ENCODE results near the gene ZNF581.

ZNF581 gene, protein sequence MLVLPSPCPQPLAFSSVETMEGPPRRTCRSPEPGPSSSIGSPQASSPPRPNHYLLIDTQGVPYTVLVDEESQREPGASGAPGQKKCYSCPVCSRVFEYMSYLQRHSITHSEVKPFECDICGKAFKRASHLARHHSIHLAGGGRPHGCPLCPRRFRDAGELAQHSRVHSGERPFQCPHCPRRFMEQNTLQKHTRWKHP

DNA sequence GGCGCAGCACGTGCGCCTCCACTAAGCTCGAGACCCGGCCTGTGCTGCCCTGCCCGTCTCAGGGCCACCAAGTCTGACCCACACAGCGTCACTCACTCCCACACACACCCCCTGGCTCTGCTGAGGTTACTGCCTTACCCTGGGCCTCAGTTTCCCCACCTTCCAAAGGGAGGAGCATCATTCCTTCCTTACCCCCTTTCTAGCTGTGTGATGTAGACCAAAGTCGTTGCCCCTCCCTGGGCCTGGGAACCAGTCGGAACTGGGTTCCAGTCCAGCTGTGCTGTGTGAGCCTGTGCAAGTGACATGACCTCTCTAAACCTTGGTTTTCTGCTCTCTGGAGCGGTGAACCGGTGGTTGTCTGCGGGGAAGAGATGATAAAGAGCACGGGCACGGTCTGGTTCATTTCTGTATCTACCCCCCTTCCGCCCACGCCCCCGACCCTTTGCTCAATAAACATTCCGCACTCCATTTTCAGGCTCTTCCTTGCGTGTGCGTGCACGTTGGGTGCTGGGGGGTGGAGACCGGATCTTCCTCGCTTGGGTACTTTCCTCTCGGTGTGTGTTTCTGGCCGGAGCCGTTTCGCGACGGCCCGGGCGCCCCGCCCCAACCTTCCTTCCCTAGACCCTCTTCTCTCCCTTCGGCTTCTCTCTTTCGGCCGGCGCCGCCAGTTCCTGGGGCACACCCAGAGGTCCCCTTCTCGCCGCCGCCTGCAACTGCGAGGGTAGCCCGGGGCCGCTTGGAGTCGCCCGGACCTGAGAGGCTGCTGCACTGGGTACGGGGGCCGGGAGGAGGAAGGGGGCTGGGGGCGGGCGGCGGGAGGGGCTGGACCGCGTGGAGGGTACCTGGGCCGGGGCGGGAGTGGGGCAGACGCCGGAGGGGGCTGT is at the start of gene ZNF581:
TSS of gene ZNF581 (plus strand) at position 647 of the 884 bp plus-strand sequence. CDS start 923 bp downstream, outside the sequence.
- DNase-seq (ENCODE audit: low spot score in 2 of 2) = peak; percentile 75 to 84
- peak within 1 kb of the TSS; percentile 95 for H3K4me3 Mint-ChIP-seq

DNA sequence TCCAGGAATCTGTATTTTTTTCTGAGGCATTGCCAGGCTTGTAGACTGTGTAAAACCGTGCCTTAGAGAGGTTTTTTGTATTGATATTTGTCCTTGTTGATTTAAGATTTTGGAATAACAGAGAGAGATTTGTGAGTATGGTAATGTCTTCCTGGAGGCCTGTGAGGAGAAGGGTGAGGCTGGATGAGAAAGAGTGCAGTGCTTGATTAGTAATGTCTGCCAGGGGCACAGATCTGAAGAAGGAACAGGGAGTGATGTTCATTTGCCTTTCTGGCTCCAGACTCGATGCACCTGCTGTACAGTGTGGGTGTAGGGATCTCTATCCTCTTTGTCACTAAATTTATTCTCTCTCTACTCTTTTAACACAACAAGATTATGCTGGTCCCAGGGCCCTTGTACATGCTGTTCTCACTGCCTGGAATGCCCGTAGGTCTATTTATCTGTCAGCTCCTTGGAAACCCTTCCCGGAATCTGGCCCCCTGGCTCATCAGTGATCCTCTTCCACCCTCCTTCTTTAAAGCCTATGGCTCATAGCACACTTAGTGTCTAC is 48.4 kb upstream of the ZNF581 start:
- DNase-seq (ENCODE audit: low spot score in 2 of 2) (no peak), ATAC-seq (ENCODE audit: low read depth) (no peak)
- H3K4me3 Mint-ChIP-seq = no peak overlapping the region
- no peak overlapping the region for H3K27ac Mint-ChIP-seq
- H3K36me3 Mint-ChIP-seq = peaks cover 42% of the 10 kb centered on the region
- H3K9me3 Mint-ChIP-seq = peaks cover 8% of the 10 kb centered on the region
- H3K4me1 Mint-ChIP-seq = peaks cover 11% of the 10 kb centered on the region
- no peaks in the 10 kb centered on the region for H3K27me3 Mint-ChIP-seq

More for the DNA sequence above, at the start of gene ZNF581:
- Mint-ChIP-seq H3K36me3 (peaks cover 2% of the 10 kb centered on the region), H3K4me1 (peaks cover 36% of the 10 kb centered on the region), H3K9me3 (no peaks in the 10 kb centered on the region), H3K27me3 (no peaks in the 10 kb centered on the region), H3K27ac (peak within 1 kb of the TSS; percentile 93)
- ATAC-seq (ENCODE audit: low read depth) = peak; percentile 40

DNA sequence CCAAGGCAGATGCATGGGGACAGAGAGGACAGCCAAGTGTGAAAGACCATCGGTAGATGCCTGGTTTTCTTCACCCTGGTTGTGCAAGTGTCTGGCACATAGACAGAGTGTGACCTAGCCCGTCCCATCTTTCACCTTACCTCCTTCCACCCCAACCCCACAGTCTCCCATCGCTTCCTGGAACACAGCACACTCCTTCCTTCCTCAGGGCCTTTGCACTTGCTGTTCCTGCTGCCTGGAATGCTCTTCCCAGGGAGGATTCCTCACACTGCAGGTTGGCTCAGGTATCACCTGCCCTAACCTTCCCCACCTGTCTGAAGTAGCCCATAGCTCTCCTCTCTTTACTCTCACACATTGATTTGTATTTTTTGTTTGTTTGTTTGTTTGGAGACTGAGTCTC is 47.1 kb upstream of the ZNF581 start:
- Mint-ChIP-seq H3K27me3 (no peaks in the 10 kb centered on the region), H3K4me3 (no peak overlapping the region), H3K9me3 (peaks cover 8% of the 10 kb centered on the region), H3K36me3 (peaks cover 40% of the 10 kb centered on the region), H3K4me1 (peaks cover 14% of the 10 kb centered on the region), H3K27ac (no peak overlapping the region)
- DNase-seq (ENCODE audit: low spot score in 2 of 2) (no peak), ATAC-seq (ENCODE audit: low read depth) (no peak)

DNA sequence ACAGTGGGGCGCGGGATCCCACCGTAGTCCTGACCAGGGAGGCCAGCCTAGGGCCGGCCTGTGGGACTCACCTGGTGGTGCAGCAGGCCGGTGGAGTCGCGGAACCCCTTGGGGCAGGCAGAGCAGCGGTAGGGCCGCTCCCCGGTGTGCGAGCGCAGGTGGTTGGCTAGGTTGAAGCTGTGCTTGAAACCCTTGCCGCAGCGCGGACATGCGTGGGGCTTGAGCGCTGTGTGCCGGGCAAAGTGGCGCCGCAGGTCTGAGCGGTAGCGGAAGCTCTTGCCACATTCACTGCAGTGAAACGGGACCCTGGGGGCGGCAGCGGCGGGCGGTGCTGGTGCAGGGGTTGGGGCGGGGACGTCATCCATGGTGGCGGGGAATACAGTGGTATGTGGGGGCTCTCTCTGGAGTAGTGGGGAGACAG is 45.9 kb upstream of the ZNF581 start:
- peaks cover 37% of the 10 kb centered on the region for H3K36me3 Mint-ChIP-seq
- DNase-seq (ENCODE audit: low spot score in 2 of 2) (no peak), ATAC-seq (ENCODE audit: low read depth) (no peak)
- H3K4me3 Mint-ChIP-seq = no peak overlapping the region
- H3K27me3 Mint-ChIP-seq = no peaks in the 10 kb centered on the region
- peaks cover 17% of the 10 kb centered on the region for H3K4me1 Mint-ChIP-seq
- H3K27ac Mint-ChIP-seq = no peak overlapping the region
- H3K9me3 Mint-ChIP-seq = peaks cover 8% of the 10 kb centered on the region

DNA sequence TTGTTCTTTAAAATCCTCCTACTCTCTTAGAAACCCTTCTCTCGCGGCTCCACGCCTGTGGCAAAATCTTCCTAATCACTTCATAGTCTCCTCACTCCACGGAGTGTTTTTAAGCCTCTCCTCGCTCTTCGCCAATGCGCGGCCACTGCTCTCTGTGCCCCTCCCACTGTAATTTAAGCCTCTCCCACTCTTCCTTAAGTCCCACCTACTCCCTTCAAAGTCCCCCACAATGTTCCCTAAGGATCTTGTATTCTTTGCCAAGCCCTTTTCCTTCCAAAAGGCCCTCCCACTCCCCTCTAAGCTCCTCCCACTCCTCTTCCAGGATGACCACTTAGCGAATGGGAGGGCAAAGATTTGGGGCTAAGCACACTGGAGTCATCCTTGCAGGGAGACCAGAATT is 45.4 kb upstream of the ZNF581 start:
- Mint-ChIP-seq H3K4me3 (no peak overlapping the region), H3K9me3 (peaks cover 8% of the 10 kb centered on the region), H3K4me1 (peaks cover 17% of the 10 kb centered on the region)

DNA sequence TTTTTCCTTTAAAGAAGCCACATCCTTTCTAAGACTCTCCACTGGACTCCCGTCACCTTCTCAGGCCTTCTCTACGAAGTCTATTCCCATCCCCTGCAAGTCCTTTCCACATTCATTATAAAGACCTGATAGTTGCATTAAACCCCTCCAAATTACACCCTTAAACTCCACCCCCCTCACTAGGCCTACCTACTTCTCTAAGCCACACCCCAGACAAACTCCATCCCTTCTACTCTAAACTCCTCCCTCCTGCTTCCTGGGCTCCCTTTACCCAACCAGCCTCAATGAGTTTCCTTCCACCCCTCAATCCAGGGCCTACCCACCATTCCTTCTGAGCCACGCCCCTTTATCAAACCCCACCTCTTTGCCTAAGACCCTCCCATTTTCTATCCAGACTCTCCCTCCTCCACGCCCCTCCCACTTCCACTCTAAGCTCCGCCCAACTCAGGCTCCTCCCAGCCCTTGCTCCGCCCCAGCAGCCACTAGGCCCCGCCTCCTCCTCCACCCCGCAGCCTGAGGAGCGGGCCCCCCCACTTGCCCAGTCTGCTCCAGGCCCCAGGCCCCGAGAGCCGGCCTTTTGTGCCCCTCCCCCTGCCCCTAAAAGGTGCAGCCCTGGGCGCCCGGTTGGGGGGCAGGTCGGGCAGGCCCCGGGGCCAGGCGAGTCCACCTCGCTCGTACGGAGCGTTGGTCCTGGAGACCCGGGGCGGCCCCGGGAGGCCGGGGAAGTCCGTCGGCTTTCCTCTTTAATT is 44.6 kb upstream of the ZNF581 start:
- ATAC-seq (ENCODE audit: low read depth) = peak; percentile 67
- H3K4me3 Mint-ChIP-seq = peak overlapping the region; percentile 98
- peaks cover 8% of the 10 kb centered on the region for H3K9me3 Mint-ChIP-seq
- H3K4me1 Mint-ChIP-seq = peaks cover 17% of the 10 kb centered on the region
- peaks cover 34% of the 10 kb centered on the region for H3K36me3 Mint-ChIP-seq
- H3K27me3 Mint-ChIP-seq = no peaks in the 10 kb centered on the region
- peak; percentile 99 for DNase-seq (ENCODE audit: low spot score in 2 of 2)
- H3K27ac Mint-ChIP-seq = peak overlapping the region; percentile 97

More for the DNA sequence above, 45.4 kb upstream of the ZNF581 start:
- H3K27me3 Mint-ChIP-seq = no peaks in the 10 kb centered on the region
- H3K36me3 Mint-ChIP-seq = peaks cover 37% of the 10 kb centered on the region
- H3K27ac Mint-ChIP-seq = no peak overlapping the region
- ATAC-seq (ENCODE audit: low read depth) (no peak), DNase-seq (ENCODE audit: low spot score in 2 of 2) (no peak)

DNA sequence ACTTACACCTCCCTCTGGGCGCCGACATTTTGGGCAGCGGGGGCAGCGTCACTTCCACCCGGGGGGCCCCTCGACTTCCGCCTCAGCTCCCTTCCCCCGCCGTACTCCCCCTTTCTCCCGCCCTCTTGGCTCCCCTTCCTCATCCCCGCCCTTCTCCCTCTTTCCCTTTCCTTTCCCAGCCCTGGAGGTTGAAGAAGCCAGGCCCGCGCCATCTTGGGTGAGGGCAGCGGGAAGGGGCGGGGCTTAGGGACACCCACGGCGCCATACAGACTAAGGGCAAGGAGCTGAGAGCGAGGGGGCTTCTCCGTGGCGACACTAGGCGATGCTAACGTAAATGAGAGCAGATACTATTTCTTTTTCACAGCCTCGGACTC is 44.0 kb upstream of the ZNF581 start, which contains the start of gene FIZ1:
TSS of gene FIZ1 (minus strand) at position 50 of the 374 bp plus-strand sequence. CDS start 1,652 bp downstream, outside the sequence.
- no peaks in the 10 kb centered on the region for H3K27me3 Mint-ChIP-seq
- ATAC-seq (ENCODE audit: low read depth) = peak; percentile 67

DNA sequence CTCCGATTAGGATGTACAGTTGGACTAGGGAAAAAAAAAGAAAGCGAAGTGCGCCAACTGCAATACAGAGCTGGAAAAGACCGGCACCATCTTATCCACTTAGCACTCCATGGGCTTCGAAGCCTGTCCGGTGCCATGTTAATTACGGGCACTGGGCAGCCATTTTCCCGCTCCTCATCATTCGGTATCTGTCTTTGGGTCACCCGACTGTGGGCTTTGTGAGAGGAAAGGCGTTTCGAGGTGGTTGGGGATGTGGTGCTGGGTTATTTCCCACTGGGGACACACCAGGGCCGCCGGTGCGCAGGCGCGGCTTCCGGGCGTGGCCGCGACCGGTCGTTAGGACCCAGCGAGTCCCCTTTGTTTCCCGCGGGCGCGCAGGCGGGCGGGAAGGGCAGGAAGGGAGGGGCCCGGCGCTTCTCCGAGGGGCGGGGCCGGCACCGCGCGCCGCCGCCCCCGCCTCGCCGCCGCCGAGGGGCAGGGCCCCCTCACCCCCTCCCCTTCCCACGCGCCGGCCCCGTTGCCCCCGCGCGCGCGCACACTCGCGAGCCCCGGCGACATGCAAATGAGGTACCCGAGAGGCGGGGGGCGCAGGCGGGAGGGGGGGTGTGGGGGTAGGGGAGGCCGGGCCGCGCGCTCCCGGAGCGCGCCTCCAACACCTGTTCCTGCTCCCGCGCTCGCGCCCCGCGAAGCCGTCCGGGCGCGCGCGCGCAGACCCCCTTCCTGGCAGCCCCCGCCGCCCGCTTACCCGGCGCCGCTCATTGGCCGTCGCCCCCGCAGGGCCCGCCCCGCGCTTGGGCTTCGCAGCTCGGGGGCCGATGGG is 43.4 kb upstream of the ZNF581 start, which contains the start of gene ZNF524:
TSS of gene ZNF524 (plus strand) at position 447 of the 820 bp plus-strand sequence. CDS start 1,825 bp downstream, outside the sequence.
- Mint-ChIP-seq H3K4me3 (peak within 1 kb of the TSS; percentile 98), H3K36me3 (peaks cover 30% of the 10 kb centered on the region), H3K9me3 (peaks cover 8% of the 10 kb centered on the region), H3K27me3 (no peaks in the 10 kb centered on the region), H3K27ac (peak within 1 kb of the TSS; percentile 97), H3K4me1 (peaks cover 22% of the 10 kb centered on the region)
- DNase-seq (ENCODE audit: low spot score in 2 of 2) (peak; percentile 77 to 91), ATAC-seq (ENCODE audit: low read depth) (peak; percentile 61)

More for the DNA sequence above, 44.0 kb upstream of the ZNF581 start, which contains the start of gene FIZ1:
- DNase-seq (ENCODE audit: low spot score in 2 of 2) = peak in 1 of 2 donors; percentile 92
- Mint-ChIP-seq H3K9me3 (peaks cover 8% of the 10 kb centered on the region), H3K4me1 (peaks cover 18% of the 10 kb centered on the region), H3K4me3 (peak within 1 kb of the TSS; percentile 98), H3K27ac (peak within 1 kb of the TSS; percentile 97), H3K36me3 (peaks cover 34% of the 10 kb centered on the region)

DNA sequence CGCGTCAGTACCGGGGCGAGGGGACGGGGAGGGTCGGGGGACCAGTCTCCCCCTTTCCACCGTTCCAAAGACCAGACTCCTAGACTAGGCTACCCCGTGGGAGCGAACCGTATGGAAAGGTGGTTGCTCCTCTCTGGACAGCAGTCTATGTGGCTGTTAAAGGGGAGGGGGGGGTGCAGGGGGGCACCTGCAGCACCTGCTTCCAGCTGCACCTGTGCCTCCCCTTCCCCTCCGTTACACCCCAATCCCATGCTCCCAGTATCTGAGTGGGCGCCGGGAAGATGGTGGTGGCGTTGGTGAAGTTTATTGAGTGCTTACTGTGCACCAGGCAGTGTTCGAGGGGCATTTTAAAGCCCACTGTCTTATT is 42.8 kb upstream of the ZNF581 start:
- H3K27me3 Mint-ChIP-seq = no peaks in the 10 kb centered on the region
- H3K36me3 Mint-ChIP-seq = peaks cover 24% of the 10 kb centered on the region
- DNase-seq (ENCODE audit: low spot score in 2 of 2) = no peak
- ATAC-seq (ENCODE audit: low read depth) = no peak
- peaks cover 22% of the 10 kb centered on the region for H3K4me1 Mint-ChIP-seq
- H3K9me3 Mint-ChIP-seq = peaks cover 8% of the 10 kb centered on the region
- peak overlapping the region; percentile 85 for H3K4me3 Mint-ChIP-seq
- no peak overlapping the region for H3K27ac Mint-ChIP-seq

DNA sequence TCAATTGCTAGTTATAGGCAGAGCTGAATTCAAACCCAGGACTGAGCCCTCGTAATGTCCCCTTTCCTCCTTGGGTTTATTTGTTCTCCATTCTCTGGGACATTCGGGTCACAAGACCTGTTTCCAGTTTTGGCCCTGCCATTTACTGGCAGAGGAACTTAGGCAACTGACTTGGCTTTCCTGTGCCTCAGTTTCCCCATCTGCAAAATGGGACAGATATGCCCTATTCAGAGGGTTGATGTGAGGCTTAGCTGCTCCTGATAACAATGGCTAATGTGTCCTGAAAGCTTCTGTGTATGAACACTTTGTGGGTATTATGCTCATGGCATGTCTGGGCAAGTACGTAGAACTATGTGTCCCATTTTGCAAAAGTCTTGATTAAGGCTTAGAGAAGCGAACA is 42.4 kb upstream of the ZNF581 start:
- peaks cover 6% of the 10 kb centered on the region for H3K9me3 Mint-ChIP-seq
- H3K4me1 Mint-ChIP-seq = peaks cover 25% of the 10 kb centered on the region
- H3K27ac Mint-ChIP-seq = peak overlapping the region; percentile 58
- H3K4me3 Mint-ChIP-seq = peak overlapping the region; percentile 85
- ATAC-seq (ENCODE audit: low read depth) (no peak), DNase-seq (ENCODE audit: low spot score in 2 of 2) (no peak)
- no peaks in the 10 kb centered on the region for H3K27me3 Mint-ChIP-seq
- peaks cover 19% of the 10 kb centered on the region for H3K36me3 Mint-ChIP-seq

DNA sequence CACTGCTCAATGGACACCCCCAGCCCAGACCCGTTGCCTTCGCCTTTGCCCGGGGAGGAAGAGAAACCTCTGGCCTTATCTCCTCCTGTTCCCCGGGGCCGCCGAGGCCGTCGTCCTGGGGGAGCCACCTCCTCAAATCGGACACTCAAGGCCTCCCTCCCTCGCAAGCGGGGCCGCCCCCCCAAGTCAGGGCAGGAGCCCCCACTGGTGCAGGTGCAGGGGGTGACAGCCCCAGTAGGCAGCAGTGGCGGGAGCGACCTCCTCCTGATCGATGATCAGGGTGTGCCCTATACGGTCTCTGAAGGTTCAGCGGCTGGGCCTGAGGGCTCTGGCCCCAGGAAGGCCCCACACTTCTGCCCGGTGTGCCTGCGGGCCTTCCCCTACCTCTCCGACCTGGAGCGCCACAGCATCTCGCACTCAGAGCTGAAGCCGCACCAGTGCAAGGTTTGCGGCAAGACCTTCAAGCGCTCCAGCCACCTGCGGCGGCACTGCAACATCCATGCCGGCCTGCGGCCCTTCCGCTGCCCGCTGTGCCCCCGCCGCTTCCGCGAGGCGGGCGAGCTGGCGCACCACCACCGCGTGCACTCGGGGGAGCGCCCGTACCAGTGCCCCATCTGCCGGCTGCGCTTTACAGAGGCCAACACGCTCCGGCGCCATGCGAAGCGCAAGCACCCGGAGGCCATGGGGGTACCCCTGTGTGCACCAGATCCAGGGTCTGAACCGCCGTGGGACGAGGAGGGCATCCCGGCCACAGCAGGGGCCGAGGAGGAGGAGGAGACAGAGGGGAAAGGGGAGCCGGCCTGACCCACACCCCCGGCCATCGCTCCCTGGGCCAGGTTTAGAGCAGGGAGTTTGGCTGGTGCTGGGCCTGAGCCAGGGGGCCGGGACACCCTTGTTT is 41.1 kb upstream of the ZNF581 start:
- DNase-seq (ENCODE audit: low spot score in 2 of 2) (no peak), ATAC-seq (ENCODE audit: low read depth) (no peak)
- H3K36me3 Mint-ChIP-seq = peaks cover 12% of the 10 kb centered on the region
- H3K27me3 Mint-ChIP-seq = no peaks in the 10 kb centered on the region
- peak overlapping the region; percentile 85 for H3K4me3 Mint-ChIP-seq
- peaks cover 30% of the 10 kb centered on the region for H3K4me1 Mint-ChIP-seq
- H3K9me3 Mint-ChIP-seq = peaks cover 6% of the 10 kb centered on the region
- H3K27ac Mint-ChIP-seq = no peak overlapping the region

DNA sequence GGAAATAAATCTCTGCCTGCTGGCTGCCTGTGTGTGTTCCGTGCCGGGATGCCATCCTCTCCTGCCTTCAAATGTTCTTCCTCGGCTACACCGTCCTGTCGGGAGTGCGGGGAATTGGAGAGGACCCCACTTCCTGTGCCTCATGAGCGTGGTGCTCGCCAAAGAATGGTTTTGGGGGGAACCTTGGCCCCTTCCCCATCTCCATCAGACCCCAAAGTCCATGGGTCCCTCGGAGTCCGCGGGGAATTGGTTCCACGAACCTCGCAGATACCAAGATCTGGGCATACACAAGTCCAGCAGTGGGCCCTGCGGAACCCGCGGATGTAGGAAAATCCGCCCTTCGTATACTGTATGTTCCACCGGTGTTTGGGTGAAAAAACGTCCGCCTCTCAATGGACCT is 40.3 kb upstream of the ZNF581 start:
- Mint-ChIP-seq H3K27me3 (no peaks in the 10 kb centered on the region), H3K4me1 (peaks cover 32% of the 10 kb centered on the region), H3K9me3 (peaks cover 4% of the 10 kb centered on the region), H3K4me3 (peak overlapping the region; percentile 60), H3K27ac (no peak overlapping the region), H3K36me3 (peaks cover 12% of the 10 kb centered on the region)
- ATAC-seq (ENCODE audit: low read depth) (no peak), DNase-seq (ENCODE audit: low spot score in 2 of 2) (no peak)

Measured in memory B cell (primary cell).